ENCODE data around the gene BEGAIN. TPM values are rescaled to one million over a fixed set of nuclear protein-coding genes. Genes with fewer than 3 reads are reported as not detected.

BEGAIN gene
- total RNA-seq, 4 donors from 2014 or later: 9.6 to 17.0 (median 11.6) TPM

GRCh38 chr14:100556936-100557505 is 30.2 kb downstream of the BEGAIN start:
- WGBS, 2 donors: 67 to 70% methylated on average over 7 to 10 of the region's 22 CpGs
- no peak overlapping the region for H3K27ac ChIP-seq

GRCh38 chr14:100556140-100556475 is 31.1 kb downstream of the BEGAIN start:
- Histone ChIP-seq H3K9me3 (no peaks in the 10 kb centered on the region), H3K36me3 (no peaks in the 10 kb centered on the region), H3K27ac (no peak overlapping the region), H3K4me3 (no peak overlapping the region), H3K4me1 (peaks cover 0 to 34% (median 0%) of the 10 kb centered on the region in 4 donors), H3K27me3 (no peaks in the 10 kb centered on the region)
- DNase-seq (ENCODE audit: low spot score in 2 of 2): no peak
- 90 to 92% methylated on average over 9 to 11 of the region's 12 CpGs for WGBS, 2 donors
- no peak for TF ChIP-seq CTCF (IDR thresholded peaks at IDR 0.05)
- TF ChIP-seq EP300 (IDR thresholded peaks at IDR 0.05): no peak
- no peak for TF ChIP-seq POLR2A (IDR thresholded peaks at IDR 0.05)

More at GRCh38 chr14:100556936-100557505, 30.2 kb downstream of the BEGAIN start:
- H3K4me1 ChIP-seq: peaks cover 0 to 34% (median 0%) of the 10 kb centered on the region in 4 donors
- TF ChIP-seq EP300 (IDR thresholded peaks at IDR 0.05) (no peak), POLR2A (IDR thresholded peaks at IDR 0.05) (no peak), CTCF (IDR thresholded peaks at IDR 0.05) (no peak)
- no peaks in the 10 kb centered on the region for H3K9me3 ChIP-seq
- no peak for DNase-seq (ENCODE audit: low spot score in 2 of 2)
- H3K27me3 ChIP-seq: no peaks in the 10 kb centered on the region
- H3K36me3 ChIP-seq: no peaks in the 10 kb centered on the region
- no peak overlapping the region for H3K4me3 ChIP-seq

- TF ChIP-seq EP300 (IDR thresholded peaks at IDR 0.05) (no peak), CTCF (IDR thresholded peaks at IDR 0.05) (no peak)
- DNase-seq (ENCODE audit: low spot score in 2 of 2): no peak
- no peaks in the 10 kb centered on the region for H3K9me3 ChIP-seq
- H3K27ac ChIP-seq: no peak overlapping the region
- 81 to 84% methylated on average over 24 of the region's 24 CpGs for WGBS, 2 donors
- peaks cover 0 to 34% (median 0%) of the 10 kb centered on the region in 4 donors for H3K4me1 ChIP-seq
- H3K4me3 ChIP-seq: no peak overlapping the region
- H3K36me3 ChIP-seq: no peaks in the 10 kb centered on the region
- H3K27me3 ChIP-seq: no peaks in the 10 kb centered on the region
Observed at GRCh38 chr14:100555436-100556139, 31.6 kb downstream of the BEGAIN start.

GRCh38 chr14:100554696-100555320 is 32.4 kb downstream of the BEGAIN start:
- no peaks in the 10 kb centered on the region for H3K36me3 ChIP-seq
- TF ChIP-seq POLR2A (IDR thresholded peaks at IDR 0.05) (no peak), EP300 (IDR thresholded peaks at IDR 0.05) (no peak), CTCF (IDR thresholded peaks at IDR 0.05) (no peak)
- H3K27ac ChIP-seq: peak overlapping the region in 2 of 4 donors; percentile 36 to 63
- no peak for DNase-seq (ENCODE audit: low spot score in 2 of 2)
- WGBS, 2 donors: 86 to 89% methylated on average over 10 to 16 of the region's 17 CpGs
- no peaks in the 10 kb centered on the region for H3K27me3 ChIP-seq
- H3K9me3 ChIP-seq: no peaks in the 10 kb centered on the region
- H3K4me3 ChIP-seq: no peak overlapping the region
- peaks cover 0 to 35% (median 0%) of the 10 kb centered on the region in 4 donors for H3K4me1 ChIP-seq
